HUES64 (cell line): ENCODE measurements around the gene CWF19L2.

ENCODE experiments used
- H3K27ac ChIP-seq: 2 replicates; pipeline ENCODE4 v1.7.0; 2013; ENCODE audit warnings: low read depth, low read length, inconsistent platforms
- H3K27me3 ChIP-seq: 2 replicates; pipeline ENCODE4 v1.6.1; 2013; ENCODE audit warnings: mild to moderate bottlenecking, low read length; ENCODE audit not compliant: insufficient read depth
- H3K36me3 ChIP-seq: 2 replicates; pipeline ENCODE4 v1.6.1; 2013; ENCODE audit warnings: mild to moderate bottlenecking, low read length; ENCODE audit not compliant: insufficient read depth
- H3K4me1 ChIP-seq: 2 replicates; pipeline ENCODE4 v1.6.1; 2013; ENCODE audit warnings: mild to moderate bottlenecking, low read length, moderate library complexity; ENCODE audit not compliant: insufficient read depth
- H3K4me3 ChIP-seq: 2 replicates; pipeline ENCODE4 v1.5.1; 2013; ENCODE audit warnings: mild to moderate bottlenecking, low read length, moderate library complexity
- H3K9ac ChIP-seq: 2 replicates; pipeline ENCODE4 v1.6.1; 2013; ENCODE audit warnings: mild to moderate bottlenecking, low read depth, low read length
- H3K9me3 ChIP-seq: 2 replicates; pipeline ENCODE4 v1.6.1; 2013; ENCODE audit warnings: low read depth, low read length; ENCODE audit not compliant: insufficient read depth
- whole genome bisulfite sequencing: fragments of 150-250, 120-280 bp; methylation state at CpG from one replicate; pipeline ENCODE4 v1.1.7; 2013; ENCODE audit warnings: missing lambda C conversion rate; 5-methylcytosine and 5-hydroxymethylcytosine counted together

The CWF19L2 gene

DNA sequence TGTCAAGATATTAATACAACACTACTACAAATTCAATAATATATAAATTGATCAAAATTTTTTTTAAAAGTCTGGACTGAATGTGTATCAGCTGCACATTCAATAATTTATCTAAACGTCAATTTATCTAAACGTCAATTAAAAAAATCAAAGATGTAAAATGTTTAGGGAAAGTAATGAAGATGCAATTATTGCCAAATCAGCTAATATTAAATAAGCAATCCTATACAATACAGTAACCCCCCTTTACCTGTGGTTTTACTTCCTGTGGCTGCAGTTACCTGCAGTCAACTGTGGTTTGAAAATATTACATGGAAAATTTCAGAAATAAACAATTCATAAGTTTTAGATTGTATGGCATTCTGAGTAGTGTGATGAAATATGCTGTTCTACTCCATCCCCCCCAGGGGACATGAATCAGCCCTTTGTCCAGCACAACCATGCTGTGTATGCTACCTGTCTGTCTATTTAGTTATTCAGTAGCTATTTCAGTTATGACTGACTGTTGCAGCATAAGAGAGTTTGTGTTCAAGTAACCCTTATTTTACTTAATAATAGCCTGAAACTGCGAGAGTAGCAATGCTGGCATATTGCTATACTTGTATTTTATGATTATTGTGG is 72.2 kb downstream of the CWF19L2 start:
- Histone ChIP-seq H3K4me3 (no peak overlapping the region), H3K27me3 (no peaks in the 10 kb centered on the region), H3K36me3 (peaks cover 20% of the 10 kb centered on the region), H3K9me3 (no peaks in the 10 kb centered on the region), H3K4me1 (no peaks in the 10 kb centered on the region), H3K27ac (no peak overlapping the region), H3K9ac (no peak overlapping the region)
- WGBS: no CpG with 5 or more reads among the region's 3 CpGs

DNA sequence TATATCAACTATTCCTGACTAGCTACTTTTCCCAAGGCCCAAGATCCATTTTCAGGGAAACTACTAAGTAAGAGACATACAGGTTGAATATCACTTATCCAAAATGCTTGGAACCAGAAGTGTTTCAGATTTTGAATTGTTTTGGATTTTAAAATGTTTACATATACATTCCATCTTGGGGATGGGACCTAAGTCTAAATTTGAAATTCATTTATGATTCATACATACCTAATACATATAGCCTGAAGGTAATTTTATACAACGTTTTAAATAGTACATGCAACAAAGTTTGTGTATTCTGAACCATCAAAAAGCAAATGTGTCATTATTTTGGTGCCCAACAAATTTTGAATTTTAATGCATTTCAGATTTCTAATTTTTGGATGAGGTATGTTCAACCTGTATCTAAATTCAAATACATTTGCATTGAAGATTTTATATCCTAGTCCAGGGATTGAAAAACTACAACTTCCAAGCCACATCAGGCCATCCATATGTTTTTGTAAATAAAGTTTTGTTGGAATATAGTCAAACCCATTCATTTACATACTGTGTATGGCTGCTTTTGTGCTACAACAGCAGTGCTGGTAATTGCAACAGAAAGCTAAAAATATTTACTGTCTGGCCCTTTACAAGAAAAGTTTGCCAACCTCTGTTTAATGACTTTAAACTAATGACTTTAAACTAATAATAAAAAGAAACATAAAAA is 73.3 kb downstream of the CWF19L2 start:
- WGBS: 100% methylated on average over 1 of the region's 1 CpG
- Histone ChIP-seq H3K27ac (no peak overlapping the region), H3K27me3 (no peaks in the 10 kb centered on the region), H3K4me1 (no peaks in the 10 kb centered on the region), H3K4me3 (no peak overlapping the region), H3K9ac (no peak overlapping the region), H3K36me3 (peaks cover 8% of the 10 kb centered on the region), H3K9me3 (no peaks in the 10 kb centered on the region)

DNA sequence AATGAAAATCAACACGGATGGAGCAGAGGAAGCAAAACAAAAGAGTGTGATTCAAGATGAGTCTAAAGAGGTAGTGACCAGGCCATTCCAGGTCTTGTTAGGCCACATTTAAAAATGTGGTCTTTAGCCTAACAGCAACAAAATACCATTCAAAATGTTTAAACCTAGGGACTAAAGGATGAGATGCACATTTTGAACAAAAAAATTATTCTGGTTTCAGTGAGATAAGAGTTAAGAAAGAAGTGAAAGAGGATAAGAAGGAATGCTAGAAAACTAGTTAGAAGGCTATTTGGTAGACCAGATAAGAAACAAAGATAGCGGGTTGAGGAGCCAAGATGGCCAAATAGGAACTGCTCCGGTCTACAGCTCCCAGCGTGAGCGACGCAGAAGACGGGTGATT is 85.2 kb downstream of the CWF19L2 start:
- Histone ChIP-seq H3K27ac (no peak overlapping the region), H3K9ac (no peak overlapping the region), H3K36me3 (no peaks in the 10 kb centered on the region), H3K4me1 (no peaks in the 10 kb centered on the region), H3K4me3 (no peak overlapping the region), H3K9me3 (no peaks in the 10 kb centered on the region), H3K27me3 (no peaks in the 10 kb centered on the region)
- 96% methylated on average over 7 of the region's 7 CpGs for WGBS

DNA sequence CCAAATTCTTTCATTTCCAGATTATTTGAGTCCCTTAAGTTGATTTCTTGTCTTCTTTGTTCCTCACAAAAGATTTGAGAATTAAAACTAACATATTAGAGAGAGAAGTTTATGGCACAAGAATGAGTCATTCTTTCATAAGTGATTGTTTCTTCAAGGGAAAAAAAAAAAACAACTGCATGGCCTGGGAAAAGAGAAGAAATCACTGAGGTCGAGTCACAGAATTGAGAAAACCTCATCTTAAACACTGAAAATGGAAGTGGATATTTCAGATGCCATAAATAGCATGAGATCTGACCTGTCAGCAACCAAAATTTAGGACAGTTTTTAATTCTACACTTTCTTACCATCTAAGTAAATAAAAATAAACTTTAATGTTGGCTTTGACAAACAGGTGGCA is 87.2 kb downstream of the CWF19L2 start:
- Histone ChIP-seq H3K36me3 (no peaks in the 10 kb centered on the region), H3K27ac (no peak overlapping the region), H3K4me3 (no peak overlapping the region), H3K27me3 (no peaks in the 10 kb centered on the region), H3K9me3 (no peaks in the 10 kb centered on the region), H3K9ac (no peak overlapping the region), H3K4me1 (no peaks in the 10 kb centered on the region)
- 60% methylated on average over 1 of the region's 1 CpG for WGBS

DNA sequence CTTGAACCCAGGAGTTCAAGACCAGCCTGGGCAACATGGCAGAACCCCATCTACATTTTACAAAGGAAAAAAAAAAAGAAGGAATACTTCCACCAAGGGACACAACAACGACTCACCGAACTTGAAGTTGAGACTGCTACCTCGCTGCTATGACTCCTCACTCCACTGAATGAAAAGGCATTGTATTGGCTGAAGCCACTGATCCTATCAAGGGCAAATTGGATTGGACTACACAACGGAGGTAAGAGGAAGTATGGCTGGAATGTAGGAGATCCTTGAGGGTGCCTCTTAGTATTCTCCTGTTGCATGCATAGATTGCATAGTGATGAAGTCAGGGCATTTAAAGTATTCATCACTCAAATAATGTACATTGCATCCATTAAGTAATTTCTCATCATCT is 97.9 kb downstream of the CWF19L2 start:
- H3K27ac ChIP-seq: no peak overlapping the region
- H3K4me3 ChIP-seq: no peak overlapping the region
- no peaks in the 10 kb centered on the region for H3K9me3 ChIP-seq
- H3K9ac ChIP-seq: no peak overlapping the region
- H3K27me3 ChIP-seq: no peaks in the 10 kb centered on the region
- no peaks in the 10 kb centered on the region for H3K4me1 ChIP-seq
- H3K36me3 ChIP-seq: no peaks in the 10 kb centered on the region; the same call in 1 of the 2 replicates
- WGBS: 92% methylated on average over 4 of the region's 4 CpGs

DNA sequence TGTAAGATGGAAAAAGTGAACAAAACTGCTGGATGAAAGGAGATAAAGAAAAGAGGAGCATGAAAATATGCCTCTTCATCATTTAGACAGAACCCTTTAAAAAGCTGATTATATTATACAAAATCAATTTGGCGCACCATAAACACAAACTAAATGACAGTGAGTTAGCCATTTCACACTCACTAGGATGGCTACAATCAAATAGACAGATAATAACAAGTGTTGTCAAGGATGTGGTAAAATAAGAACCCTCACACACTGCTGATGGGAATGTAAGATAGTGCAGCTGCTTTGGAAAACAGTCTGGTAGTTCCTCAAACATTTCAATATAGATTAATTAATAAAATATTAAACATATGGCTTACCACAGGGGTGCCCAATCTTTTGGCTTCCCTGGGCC is 99.7 kb downstream of the CWF19L2 start:
- whole genome bisulfite sequencing: 0% methylated on average over 1 of the region's 1 CpG
- no peak overlapping the region for H3K27ac ChIP-seq
- peaks cover 4% of the 10 kb centered on the region for H3K36me3 ChIP-seq
- no peak overlapping the region for H3K4me3 ChIP-seq
- H3K9ac ChIP-seq: no peak overlapping the region
- H3K27me3 ChIP-seq: no peaks in the 10 kb centered on the region
- H3K9me3 ChIP-seq: no peaks in the 10 kb centered on the region
- H3K4me1 ChIP-seq: no peaks in the 10 kb centered on the region

DNA sequence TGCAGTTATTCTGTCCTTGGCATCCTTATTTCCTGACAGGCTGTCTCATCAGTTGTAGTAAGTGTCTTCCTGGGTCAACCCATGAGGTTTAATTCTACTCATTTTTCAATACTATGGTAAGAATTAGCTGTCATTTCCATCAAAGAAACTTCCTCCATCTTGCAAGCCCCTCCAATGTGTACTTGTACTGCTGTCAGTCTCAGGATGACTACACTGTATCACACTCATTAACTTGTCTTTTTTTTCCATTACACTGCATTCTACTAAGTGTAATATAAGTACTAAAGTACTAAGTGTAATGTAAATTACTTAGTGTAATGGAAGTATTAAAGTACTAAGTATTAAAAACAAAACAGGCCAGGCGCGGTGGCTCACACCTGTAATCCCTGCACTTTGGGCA is 102.8 kb downstream of the CWF19L2 start:
- H3K36me3 ChIP-seq: peaks cover 6% of the 10 kb centered on the region; the same call in 1 of the 2 replicates
- no peaks in the 10 kb centered on the region for H3K9me3 ChIP-seq
- no peak overlapping the region for H3K9ac ChIP-seq
- no peak overlapping the region for H3K27ac ChIP-seq
- 97% methylated on average over 2 of the region's 2 CpGs for WGBS
- H3K4me3 ChIP-seq: no peak overlapping the region
- H3K4me1 ChIP-seq: no peaks in the 10 kb centered on the region
- H3K27me3 ChIP-seq: no peaks in the 10 kb centered on the region

DNA sequence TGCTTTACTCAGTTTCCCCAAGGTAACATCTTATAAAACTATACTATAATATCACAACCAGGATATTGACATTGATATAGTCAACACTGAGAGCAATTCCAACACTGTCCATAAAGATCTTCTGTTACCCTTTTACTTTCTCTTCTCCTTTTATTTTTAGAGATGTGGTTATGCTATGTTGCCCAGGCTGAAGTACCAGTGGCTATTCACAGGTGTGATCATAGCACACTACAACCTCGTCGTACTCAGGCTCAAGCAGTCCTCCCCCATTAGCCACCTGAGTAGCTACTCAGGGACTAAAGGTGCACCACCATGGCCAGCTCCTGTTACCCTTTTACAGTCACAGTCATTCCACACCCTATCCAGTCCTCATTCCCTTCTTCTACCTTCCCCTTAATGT is 119.7 kb downstream of the CWF19L2 start:
- Histone ChIP-seq H3K9ac (no peak overlapping the region), H3K9me3 (no peaks in the 10 kb centered on the region; the same call in 1 of the 2 replicates)
- 94% methylated on average over 2 of the region's 2 CpGs for WGBS

DNA sequence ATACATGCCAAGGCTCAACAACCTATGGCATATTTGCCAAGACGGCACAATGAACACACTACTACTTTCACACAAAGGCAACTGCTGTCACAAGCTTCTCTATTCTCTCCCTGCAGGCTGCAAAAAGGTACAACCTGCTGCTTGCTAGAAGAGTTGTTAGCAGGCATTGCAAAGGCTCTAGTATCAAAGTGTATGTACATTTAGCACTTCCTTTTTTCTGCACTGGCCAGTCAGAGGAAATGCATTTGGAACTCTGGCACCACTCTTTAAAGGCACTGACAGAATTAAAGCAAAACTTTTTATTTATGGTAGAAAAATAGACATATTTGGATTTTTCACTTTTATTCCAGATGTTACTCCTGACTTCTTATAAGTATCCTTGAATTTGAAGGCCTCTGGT is 125.9 kb downstream of the CWF19L2 start:
- Histone ChIP-seq H3K36me3 (peaks cover 17% of the 10 kb centered on the region), H3K4me1 (no peaks in the 10 kb centered on the region), H3K4me3 (no peak overlapping the region), H3K9ac (no peak overlapping the region), H3K9me3 (no peaks in the 10 kb centered on the region), H3K27me3 (no peaks in the 10 kb centered on the region), H3K27ac (no peak overlapping the region)
- WGBS: 95% methylated on average over 1 of the region's 1 CpG

More for the DNA sequence above, 119.7 kb downstream of the CWF19L2 start:
- Histone ChIP-seq H3K4me3 (no peak overlapping the region), H3K27me3 (no peaks in the 10 kb centered on the region), H3K4me1 (no peaks in the 10 kb centered on the region), H3K27ac (no peak overlapping the region), H3K36me3 (0 out of 2 replicates have a peak, but pooled peaks cover 6% of the 10 kb centered on the region)

DNA sequence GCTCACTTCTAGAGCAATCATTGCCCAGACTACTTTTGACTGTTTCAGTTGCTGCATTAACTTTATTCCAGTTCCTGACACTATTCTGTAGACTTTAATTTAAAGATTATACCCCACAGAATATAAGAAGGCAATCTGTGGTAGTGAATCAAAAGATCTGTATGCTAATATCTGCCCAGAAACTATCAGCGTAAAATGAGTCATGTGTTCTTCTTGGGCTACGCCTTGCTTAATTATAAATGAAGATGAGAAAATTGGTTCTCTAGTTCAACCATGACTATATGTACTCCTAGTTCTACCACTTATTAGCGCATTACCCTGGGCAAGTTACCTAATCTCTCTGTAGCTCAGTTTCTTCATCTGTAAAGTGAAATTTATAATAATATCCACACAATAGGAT is 128.5 kb downstream of the CWF19L2 start:
- no peaks in the 10 kb centered on the region for H3K9me3 ChIP-seq
- 95% methylated on average over 2 of the region's 3 CpGs for WGBS
- H3K36me3 ChIP-seq: peaks cover 27% of the 10 kb centered on the region
- H3K4me1 ChIP-seq: no peaks in the 10 kb centered on the region
- no peak overlapping the region for H3K9ac ChIP-seq
- no peaks in the 10 kb centered on the region for H3K27me3 ChIP-seq
- H3K27ac ChIP-seq: no peak overlapping the region
- H3K4me3 ChIP-seq: no peak overlapping the region

DNA sequence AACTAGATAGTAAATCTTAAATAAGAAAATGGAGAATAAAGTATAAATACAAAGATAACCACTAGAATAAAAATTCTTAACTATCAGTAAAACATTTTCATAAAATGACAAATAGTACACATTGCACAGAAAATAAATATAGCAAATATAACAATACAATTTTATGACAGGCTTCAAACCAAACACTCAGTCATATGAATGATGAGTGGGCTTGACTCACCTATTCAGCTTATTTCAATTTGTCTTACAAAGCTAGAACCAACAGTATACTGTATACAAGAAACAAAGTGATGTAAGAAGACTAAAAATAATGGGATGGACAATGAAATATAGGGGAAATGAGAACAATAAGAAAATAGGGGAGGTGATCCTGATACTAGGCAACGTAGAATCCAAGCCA is 141.2 kb downstream of the CWF19L2 start:
- no peaks in the 10 kb centered on the region for H3K4me1 ChIP-seq
- WGBS: 78% methylated on average over 1 of the region's 1 CpG
- peaks cover 10% of the 10 kb centered on the region; the same call in 1 of the 2 replicates for H3K9me3 ChIP-seq
- no peak overlapping the region for H3K9ac ChIP-seq
- H3K4me3 ChIP-seq: no peak overlapping the region
- H3K36me3 ChIP-seq: peaks cover 6% of the 10 kb centered on the region; the same call in 1 of the 2 replicates
- H3K27me3 ChIP-seq: no peaks in the 10 kb centered on the region
- no peak overlapping the region for H3K27ac ChIP-seq
